ENCODE results near the gene NOL4L. TPM values are rescaled to one million over a fixed set of nuclear protein-coding genes. Genes with fewer than 3 reads are reported as not detected.

Gene NOL4L
- total RNA-seq, 4 donors from 2014 or later, result 5.8 to 19.4 (median 12.8) TPM

- H3K27ac ChIP-seq (replicated peaks in 1 of 4), result no peak overlapping the region
- H3K27me3 ChIP-seq, result peaks cover 0 to 31% (median 0%) of the 10 kb centered on the region in 4 donors
- no peak for TF ChIP-seq CTCF (IDR thresholded peaks at IDR 0.05)
- TF ChIP-seq EP300 (IDR thresholded peaks at IDR 0.05), result no peak
- no peak for TF ChIP-seq POLR2AphosphoS5 (IDR thresholded peaks at IDR 0.05)
- TF ChIP-seq POLR2A (IDR thresholded peaks at IDR 0.05; ENCODE audit: low read depth), result no peak
- H3K9me3 ChIP-seq, result no peaks in the 10 kb centered on the region
- H3K4me3 ChIP-seq, result no peak overlapping the region
- no peaks in the 10 kb centered on the region for H3K36me3 ChIP-seq
- DNase-seq (ENCODE audit: extremely low spot score), result no peak
- intact Hi-C loops (cut with DNase I), result no loop called here
- peaks cover 12 to 33% (median 27%) of the 10 kb centered on the region in 4 donors for H3K4me1 ChIP-seq
- WGBS, result 87% methylated on average over 17 of the region's 21 CpGs
These were observed 43.5 kb downstream of the NOL4L start for GRCh38 chr20:32541323-32542258.

- H3K4me1 ChIP-seq, result peaks cover 17 to 39% (median 35%) of the 10 kb centered on the region in 4 donors
- intact Hi-C loops (cut with DNase I), result no loop called here
These were observed 45.1 kb downstream of the NOL4L start for GRCh38 chr20:32539817-32540675.

GRCh38 chr20:32539026-32539816 lies 45.9 kb downstream of the NOL4L start:
- 74% methylated on average over 11 of the region's 13 CpGs for WGBS
- H3K27ac ChIP-seq (replicated peaks in 1 of 4), result no peak overlapping the region

More at GRCh38 chr20:32539817-32540675, 45.1 kb downstream of the NOL4L start:
- TF ChIP-seq POLR2AphosphoS5 (IDR thresholded peaks at IDR 0.05), result no peak
- no peak for TF ChIP-seq CTCF (IDR thresholded peaks at IDR 0.05)
- TF ChIP-seq EP300 (IDR thresholded peaks at IDR 0.05), result no peak
- no peak for TF ChIP-seq POLR2A (IDR thresholded peaks at IDR 0.05; ENCODE audit: low read depth)
- H3K9me3 ChIP-seq, result no peaks in the 10 kb centered on the region
- no peak for DNase-seq (ENCODE audit: extremely low spot score)
- H3K36me3 ChIP-seq, result no peaks in the 10 kb centered on the region
- H3K27ac ChIP-seq (replicated peaks in 1 of 4), result no peak overlapping the region
- H3K27me3 ChIP-seq, result peaks cover 0 to 31% (median 0%) of the 10 kb centered on the region in 4 donors
- WGBS, result 91% methylated on average over 12 of the region's 13 CpGs
- no peak overlapping the region for H3K4me3 ChIP-seq

More at GRCh38 chr20:32539026-32539816, 45.9 kb downstream of the NOL4L start:
- peaks cover 0 to 31% (median 0%) of the 10 kb centered on the region in 4 donors for H3K27me3 ChIP-seq
- DNase-seq (ENCODE audit: extremely low spot score), result no peak
- no peak for TF ChIP-seq CTCF (IDR thresholded peaks at IDR 0.05)
- TF ChIP-seq POLR2A (IDR thresholded peaks at IDR 0.05; ENCODE audit: low read depth), result no peak
- no peak for TF ChIP-seq EP300 (IDR thresholded peaks at IDR 0.05)
- no peak for TF ChIP-seq POLR2AphosphoS5 (IDR thresholded peaks at IDR 0.05)
- intact Hi-C loops (cut with DNase I), result no loop called here
- H3K9me3 ChIP-seq, result no peaks in the 10 kb centered on the region
- no peak overlapping the region for H3K4me3 ChIP-seq
- H3K36me3 ChIP-seq, result no peaks in the 10 kb centered on the region
- peaks cover 17 to 39% (median 35%) of the 10 kb centered on the region in 4 donors for H3K4me1 ChIP-seq
